WTC11 (cell line): ENCODE measurements around the gene OGFOD2.

Experiments
- CTCF ChIP-seq: fragments of 200-600 bp; IDR thresholded peaks from 2 replicates; pipeline ENCODE4 v1.8.0; 2022; ENCODE audit warnings: antibody characterized with exemption
- FOXP1 ChIP-seq: sonication (generic); formaldehyde crosslinking; IDR thresholded peaks from 2 replicates; pipeline ENCODE4 v1.8.0; 2022; ENCODE audit warnings: missing genetic modification reagents, mild to moderate bottlenecking, moderate library complexity, borderline replicate concordance
- NFYB ChIP-seq: sonication (generic); formaldehyde crosslinking; conservative IDR thresholded peaks from 2 replicates; pipeline ENCODE4 v1.8.0; 2022; ENCODE audit warnings: low read depth, missing genetic modification reagents
- SP1 ChIP-seq: sonication (generic); formaldehyde crosslinking; conservative IDR thresholded peaks from 2 replicates; pipeline ENCODE4 v1.8.1; 2022; ENCODE audit warnings: missing genetic modification reagents
- TEAD4 ChIP-seq: sonication (generic); formaldehyde crosslinking; IDR thresholded peaks from 2 replicates; pipeline ENCODE4 v1.8.0; 2022; ENCODE audit warnings: mild to moderate bottlenecking, missing genetic modification reagents
- USF2 ChIP-seq: sonication (generic); formaldehyde crosslinking; IDR thresholded peaks from 2 replicates; pipeline ENCODE4 v1.8.1; 2023; ENCODE audit warnings: mild to moderate bottlenecking, missing genetic modification reagents, moderate library complexity
- ZNF121 ChIP-seq: sonication (generic); formaldehyde crosslinking; IDR thresholded peaks from 2 replicates; pipeline ENCODE4 v1.8.0; 2023; ENCODE audit warnings: missing genetic modification reagents
- ZNF281 ChIP-seq: sonication (generic); formaldehyde crosslinking; IDR thresholded peaks from 2 replicates; pipeline ENCODE4 v1.8.0; 2023; ENCODE audit warnings: mild to moderate bottlenecking, missing genetic modification reagents
- ZNF512 ChIP-seq: sonication (generic); formaldehyde crosslinking; IDR thresholded peaks from 2 replicates; pipeline ENCODE4 v1.8.1; 2022; ENCODE audit warnings: missing genetic modification reagents, borderline replicate concordance

GRCh38 chr12:122975790-122976647 is 975 bp downstream of the OGFOD2 start:
- no peak for TF ChIP-seq TEAD4 (CRISPR knock-in tag)
- TF ChIP-seq FOXP1 (CRISPR knock-in tag) = no peak
- TF ChIP-seq ZNF512 (CRISPR knock-in tag) = no peak
- no peak for TF ChIP-seq ZNF121 (CRISPR knock-in tag)
- TF ChIP-seq USF2 (CRISPR knock-in tag) = no peak
- no peak for TF ChIP-seq SP1 (CRISPR knock-in tag)
- no peak for TF ChIP-seq ZNF281 (CRISPR knock-in tag)
- no peak for TF ChIP-seq CTCF
- TF ChIP-seq NFYB (CRISPR knock-in tag) = no peak
